ENCODE results near the gene TNRC18.

DNA sequence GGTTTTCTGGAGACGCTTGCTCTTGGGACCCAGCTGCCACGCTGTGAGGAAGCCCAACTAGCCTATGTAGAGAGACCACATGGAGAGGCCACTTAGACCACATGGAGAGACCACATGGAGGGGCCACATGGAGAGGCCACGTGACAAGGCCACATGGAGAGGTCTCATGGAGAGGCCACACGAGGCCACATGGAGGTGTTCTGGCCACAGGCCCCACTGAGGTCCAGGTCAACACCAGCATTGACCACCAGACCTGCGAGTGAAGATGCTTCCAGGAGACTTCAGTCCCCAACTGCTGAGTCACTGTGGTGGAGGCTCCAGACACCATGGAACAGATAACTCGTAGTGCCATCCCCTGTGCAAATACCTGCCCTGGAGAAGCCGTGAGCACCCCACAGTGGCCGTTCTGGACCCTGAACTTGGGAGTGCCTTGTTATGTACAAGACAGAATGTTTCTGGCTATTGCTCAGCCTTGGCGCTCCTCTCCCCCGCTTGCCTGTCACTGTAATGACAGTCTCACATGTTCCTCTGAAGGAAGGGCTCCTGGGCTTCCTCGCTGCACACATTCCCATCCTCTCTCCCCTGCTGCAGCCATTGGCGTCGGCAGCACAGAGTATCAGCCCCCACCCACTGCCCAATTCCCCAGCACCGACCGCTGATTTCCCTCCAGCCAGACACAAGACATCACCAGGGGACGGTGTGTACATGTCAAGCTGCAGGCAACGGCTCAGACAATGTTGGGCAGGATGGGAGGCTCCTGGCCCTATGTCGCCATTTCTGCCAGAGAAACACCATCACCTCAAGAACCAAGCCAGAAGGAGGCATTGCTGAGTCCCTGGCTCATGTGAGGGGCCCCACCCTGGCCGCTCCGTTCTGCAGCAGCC, 49.0 kb upstream of the TNRC18 start:
- no peak for TF ChIP-seq EZH2 (IDR thresholded peaks at IDR 0.05; ENCODE audit: borderline replicate concordance, low read depth, low read length, severe bottlenecking)
- TF ChIP-seq, protein P1, sequence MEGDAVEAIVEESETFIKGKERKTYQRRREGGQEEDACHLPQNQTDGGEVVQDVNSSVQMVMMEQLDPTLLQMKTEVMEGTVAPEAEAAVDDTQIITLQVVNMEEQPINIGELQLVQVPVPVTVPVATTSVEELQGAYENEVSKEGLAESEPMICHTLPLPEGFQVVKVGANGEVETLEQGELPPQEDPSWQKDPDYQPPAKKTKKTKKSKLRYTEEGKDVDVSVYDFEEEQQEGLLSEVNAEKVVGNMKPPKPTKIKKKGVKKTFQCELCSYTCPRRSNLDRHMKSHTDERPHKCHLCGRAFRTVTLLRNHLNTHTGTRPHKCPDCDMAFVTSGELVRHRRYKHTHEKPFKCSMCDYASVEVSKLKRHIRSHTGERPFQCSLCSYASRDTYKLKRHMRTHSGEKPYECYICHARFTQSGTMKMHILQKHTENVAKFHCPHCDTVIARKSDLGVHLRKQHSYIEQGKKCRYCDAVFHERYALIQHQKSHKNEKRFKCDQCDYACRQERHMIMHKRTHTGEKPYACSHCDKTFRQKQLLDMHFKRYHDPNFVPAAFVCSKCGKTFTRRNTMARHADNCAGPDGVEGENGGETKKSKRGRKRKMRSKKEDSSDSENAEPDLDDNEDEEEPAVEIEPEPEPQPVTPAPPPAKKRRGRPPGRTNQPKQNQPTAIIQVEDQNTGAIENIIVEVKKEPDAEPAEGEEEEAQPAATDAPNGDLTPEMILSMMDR (IDR thresholded peaks at IDR 0.05; ENCODE audit: borderline replicate concordance, extremely low read depth, low read length, poor library complexity, severe bottlenecking) = peak; percentile 33

Measured in DND-41 (cell line).